BLaER1 (cell line): Measurements from ENCODE around the gene COPG2.
"Not testable (repeated sequence)": the region's sequence is repeated elsewhere in the genome, so short reads cannot be mapped to it uniquely, and the experiment has no call there.

Experiments used
- H3K27ac ChIP-seq: shearing (Covaris generic); formaldehyde crosslinking; 2 replicates; pipeline ENCODE4 v1.8.1; 2022
- H3K27me3 ChIP-seq: shearing (Covaris generic); formaldehyde crosslinking; 2 replicates; pipeline ENCODE4 v1.8.1; 2022
- H3K36me3 ChIP-seq: shearing (Covaris generic); formaldehyde crosslinking; 2 replicates; pipeline ENCODE4 v1.8.1; 2022
- H3K4me1 ChIP-seq: shearing (Covaris generic); formaldehyde crosslinking; 2 replicates; pipeline ENCODE4 v1.8.1; 2022
- H3K4me2 ChIP-seq: shearing (Covaris generic); formaldehyde crosslinking; 2 replicates; pipeline ENCODE4 v1.8.1; 2022
- H3K4me3 ChIP-seq: shearing (Covaris generic); formaldehyde crosslinking; 2 replicates; pipeline ENCODE4 v1.8.1; 2022
- H3K9ac ChIP-seq: shearing (Covaris generic); formaldehyde crosslinking; 2 replicates; pipeline ENCODE4 v1.8.1; 2022
- H3K9me3 ChIP-seq: shearing (Covaris generic); formaldehyde crosslinking; 2 replicates; pipeline ENCODE4 v1.8.1; 2022
- H4K20me1 ChIP-seq: shearing (Covaris generic); formaldehyde crosslinking; 2 replicates; pipeline ENCODE4 v1.8.1; 2022
- Cebpa-rat ChIP-seq: shearing (Covaris generic); IDR thresholded peaks from 2 replicates; pipeline ENCODE4 v1.8.1; 2022

COPG2 gene

GRCh38 chr7:130695840-130696239, 27.3 kb upstream of the COPG2 start:
- Histone ChIP-seq H3K4me2 (no peak overlapping the region), H3K36me3 (no peaks in the 10 kb centered on the region), H4K20me1 (no peaks in the 10 kb centered on the region), H3K4me1 (no peaks in the 10 kb centered on the region), H3K9ac (no peak overlapping the region), H3K9me3 (no peaks in the 10 kb centered on the region), H3K4me3 (no peak overlapping the region), H3K27me3 (no peaks in the 10 kb centered on the region), H3K27ac (no peak overlapping the region)
- TF ChIP-seq Cebpa-rat, result no peak

- H3K9ac ChIP-seq, H3K27ac ChIP-seq, H3K4me1 ChIP-seq, H3K36me3 ChIP-seq, H3K4me3 ChIP-seq, H3K27me3 ChIP-seq, H3K4me2 ChIP-seq, H4K20me1 ChIP-seq: not testable (repeated sequence)
- H3K9me3 ChIP-seq, result peaks cover 11% of the 10 kb centered on the region; the same call in 1 of the 2 replicates
These were observed 23.8 kb upstream of the COPG2 start for GRCh38 chr7:130692396-130692795.

- no peak overlapping the region for H3K4me3 ChIP-seq
- H3K27me3 ChIP-seq, result no peaks in the 10 kb centered on the region; the same call in 1 of the 2 replicates
- no peak for TF ChIP-seq Cebpa-rat
- H3K4me2 ChIP-seq, result no peak overlapping the region
- H3K9me3 ChIP-seq, result peaks cover 11% of the 10 kb centered on the region; the same call in 1 of the 2 replicates
- H4K20me1 ChIP-seq, result no peaks in the 10 kb centered on the region
- no peaks in the 10 kb centered on the region for H3K4me1 ChIP-seq
- H3K36me3 ChIP-seq, result no peaks in the 10 kb centered on the region
- no peak overlapping the region for H3K27ac ChIP-seq
- H3K9ac ChIP-seq, result no peak overlapping the region
These were observed 21.1 kb upstream of the COPG2 start for GRCh38 chr7:130689683-130690082.

GRCh38 chr7:130683026-130683425, 14.5 kb upstream of the COPG2 start:
- Histone ChIP-seq H3K4me2 (no peak overlapping the region), H3K9me3 (no peaks in the 10 kb centered on the region), H4K20me1 (no peaks in the 10 kb centered on the region), H3K9ac (no peak overlapping the region), H3K27ac (no peak overlapping the region), H3K27me3 (no peaks in the 10 kb centered on the region; the same call in 1 of the 2 replicates), H3K36me3 (no peaks in the 10 kb centered on the region), H3K4me1 (no peaks in the 10 kb centered on the region), H3K4me3 (no peak overlapping the region)
- no peak for TF ChIP-seq Cebpa-rat

GRCh38 chr7:130674456-130674855, 5.9 kb upstream of the COPG2 start:
- peaks cover 5% of the 10 kb centered on the region for H3K4me1 ChIP-seq
- no peaks in the 10 kb centered on the region for H4K20me1 ChIP-seq
- no peak overlapping the region for H3K4me2 ChIP-seq
- no peaks in the 10 kb centered on the region for H3K36me3 ChIP-seq
- TF ChIP-seq Cebpa-rat, result no peak
- no peak overlapping the region for H3K27ac ChIP-seq
- no peaks in the 10 kb centered on the region for H3K9me3 ChIP-seq
- no peak overlapping the region for H3K9ac ChIP-seq
- H3K27me3 ChIP-seq, result no peaks in the 10 kb centered on the region
- H3K4me3 ChIP-seq, result no peak overlapping the region

GRCh38 chr7:130673066-130673465, 4.5 kb upstream of the COPG2 start:
- H3K4me2 ChIP-seq, result no peak overlapping the region
- no peaks in the 10 kb centered on the region for H3K36me3 ChIP-seq
- H4K20me1 ChIP-seq, result no peaks in the 10 kb centered on the region
- H3K27ac ChIP-seq, result no peak overlapping the region
- H3K9me3 ChIP-seq, result no peaks in the 10 kb centered on the region
- peaks cover 12% of the 10 kb centered on the region for H3K4me1 ChIP-seq
- H3K27me3 ChIP-seq, result no peaks in the 10 kb centered on the region
- TF ChIP-seq Cebpa-rat, result no peak
- H3K9ac ChIP-seq, result no peak overlapping the region
- no peak overlapping the region for H3K4me3 ChIP-seq

GRCh38 chr7:130672146-130672545, 3.6 kb upstream of the COPG2 start:
- no peaks in the 10 kb centered on the region for H4K20me1 ChIP-seq
- H3K27me3 ChIP-seq, result no peaks in the 10 kb centered on the region
- TF ChIP-seq Cebpa-rat, result no peak
- no peaks in the 10 kb centered on the region for H3K9me3 ChIP-seq
- no peaks in the 10 kb centered on the region for H3K36me3 ChIP-seq
- no peak overlapping the region for H3K27ac ChIP-seq
- no peak overlapping the region for H3K9ac ChIP-seq
- peaks cover 20% of the 10 kb centered on the region for H3K4me1 ChIP-seq
- no peak overlapping the region for H3K4me3 ChIP-seq
- no peak overlapping the region for H3K4me2 ChIP-seq

GRCh38 chr7:130669085-130669700, 645 bp upstream of the COPG2 start:
- no peak for TF ChIP-seq Cebpa-rat
- H3K27ac ChIP-seq, result peak overlapping the region; percentile 83; the same call in 1 of the 2 replicates
- H3K9ac ChIP-seq, result peak overlapping the region; percentile 83
- peak overlapping the region; percentile 95 for H3K4me2 ChIP-seq
- H3K4me1 ChIP-seq, result peaks cover 20% of the 10 kb centered on the region
- no peaks in the 10 kb centered on the region for H3K27me3 ChIP-seq
- H3K9me3 ChIP-seq, result no peaks in the 10 kb centered on the region
- H4K20me1 ChIP-seq, result no peaks in the 10 kb centered on the region
- peak overlapping the region; percentile 84 for H3K4me3 ChIP-seq
- no peaks in the 10 kb centered on the region; the same call in 1 of the 2 replicates for H3K36me3 ChIP-seq

- Histone ChIP-seq H3K9me3 (no peaks in the 10 kb centered on the region), H3K36me3 (no peaks in the 10 kb centered on the region; the same call in 1 of the 2 replicates), H3K4me1 (peaks cover 20% of the 10 kb centered on the region), H4K20me1 (no peaks in the 10 kb centered on the region), H3K27me3 (no peaks in the 10 kb centered on the region), H3K9ac (peak overlapping the region; percentile 83), H3K4me3 (peak overlapping the region; percentile 84), H3K27ac (peak overlapping the region; percentile 83), H3K4me2 (peak overlapping the region; percentile 95)
- TF ChIP-seq Cebpa-rat, result no peak
These were observed 823 bp downstream of the COPG2 start for GRCh38 chr7:130667593-130668257.

- Histone ChIP-seq H3K9ac (no peak overlapping the region), H3K4me1 (peaks cover 2% of the 10 kb centered on the region; the same call in 1 of the 2 replicates), H3K36me3 (peaks cover 30% of the 10 kb centered on the region), H3K9me3 (no peaks in the 10 kb centered on the region), H3K4me2 (no peak overlapping the region), H3K27ac (no peak overlapping the region), H3K4me3 (no peak overlapping the region), H4K20me1 (no peaks in the 10 kb centered on the region), H3K27me3 (no peaks in the 10 kb centered on the region)
- no peak for TF ChIP-seq Cebpa-rat
These were observed 6.1 kb downstream of the COPG2 start for GRCh38 chr7:130662426-130662825.
